Stomach (tissue), 4 donors: ENCODE results near the gene FCRL6.

Experiments
- EP300 ChIP-seq: sonication (generic); formaldehyde crosslinking; IDR thresholded peaks from one replicate; pipeline ENCODE4 v1.6.1; 2017; ENCODE audit warnings: antibody characterized with exemption
- POLR2A ChIP-seq, 4 donors: fragments of 450-650 bp; IDR thresholded peaks; one replicate each; pipeline ENCODE4 v1.6.1; 2016; ENCODE audit warnings: antibody characterized with exemption in 4 of 4, control low read depth in 2 of 4, mild to moderate bottlenecking in 1 of 4, moderate library complexity in 1 of 4
- POLR2AphosphoS5 ChIP-seq, 3 donors: sonication (generic); formaldehyde crosslinking; IDR thresholded peaks; one replicate each; pipeline ENCODE4 v1.6.1; 2016; ENCODE audit warnings: antibody characterized with exemption in 3 of 3
- TF ChIP-seq, protein P1 (sequence below), 7 experiments: fragments of 450-650 bp in 4 of 7; fragments of 200-600 bp in 3 of 7; sonication (generic) in 3 of 7; IDR thresholded peaks; one replicate each; pipeline ENCODE4 v1.5.1; 2016 to 2019; ENCODE audit warnings: antibody characterized with exemption in 7 of 7, control low read depth in 2 of 7, mild to moderate bottlenecking in 1 of 7

DNA sequence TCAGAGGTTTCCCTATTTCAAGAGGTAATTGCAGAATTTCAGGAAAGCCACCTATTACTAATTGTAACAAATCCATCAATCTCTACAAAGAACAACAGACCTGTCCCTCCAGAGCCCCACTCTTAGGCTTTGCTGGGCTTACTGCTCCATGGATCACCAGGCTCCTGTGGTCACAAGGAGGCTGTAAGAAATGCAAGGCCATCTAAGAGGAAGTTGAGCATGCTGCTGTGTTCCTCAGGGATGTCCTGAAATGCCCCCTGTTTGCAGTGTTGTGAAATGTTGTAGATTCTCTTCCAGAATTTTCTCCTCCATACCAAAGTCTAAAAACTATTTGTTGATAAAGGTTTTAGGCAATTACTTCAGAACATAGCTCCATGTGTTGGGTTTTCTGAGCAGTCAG lies 45.8 kb upstream of the FCRL6 start:
- TF ChIP-seq POLR2A (IDR thresholded peaks at IDR 0.05) = no peak
- TF ChIP-seq, protein P1, sequence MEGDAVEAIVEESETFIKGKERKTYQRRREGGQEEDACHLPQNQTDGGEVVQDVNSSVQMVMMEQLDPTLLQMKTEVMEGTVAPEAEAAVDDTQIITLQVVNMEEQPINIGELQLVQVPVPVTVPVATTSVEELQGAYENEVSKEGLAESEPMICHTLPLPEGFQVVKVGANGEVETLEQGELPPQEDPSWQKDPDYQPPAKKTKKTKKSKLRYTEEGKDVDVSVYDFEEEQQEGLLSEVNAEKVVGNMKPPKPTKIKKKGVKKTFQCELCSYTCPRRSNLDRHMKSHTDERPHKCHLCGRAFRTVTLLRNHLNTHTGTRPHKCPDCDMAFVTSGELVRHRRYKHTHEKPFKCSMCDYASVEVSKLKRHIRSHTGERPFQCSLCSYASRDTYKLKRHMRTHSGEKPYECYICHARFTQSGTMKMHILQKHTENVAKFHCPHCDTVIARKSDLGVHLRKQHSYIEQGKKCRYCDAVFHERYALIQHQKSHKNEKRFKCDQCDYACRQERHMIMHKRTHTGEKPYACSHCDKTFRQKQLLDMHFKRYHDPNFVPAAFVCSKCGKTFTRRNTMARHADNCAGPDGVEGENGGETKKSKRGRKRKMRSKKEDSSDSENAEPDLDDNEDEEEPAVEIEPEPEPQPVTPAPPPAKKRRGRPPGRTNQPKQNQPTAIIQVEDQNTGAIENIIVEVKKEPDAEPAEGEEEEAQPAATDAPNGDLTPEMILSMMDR (IDR thresholded peaks at IDR 0.05) = no peak
- TF ChIP-seq POLR2AphosphoS5 (IDR thresholded peaks at IDR 0.05) = no peak
- TF ChIP-seq EP300 = no peak
